KOPT-K1 (cell line): Measurements from ENCODE around the gene CCNH.

Experiments
- H3K27ac ChIP-seq: fragments of 200-600 bp; sonication (generic); 2 replicates; pipeline ENCODE4 v1.5.1; 2016; ENCODE audit warnings: antibody characterized with exemption, mild to moderate bottlenecking, low read depth, low read length; ENCODE audit not compliant: poor library complexity, severe bottlenecking
- H3K36me3 ChIP-seq: fragments of 200-600 bp; sonication (generic); 2 replicates; pipeline ENCODE4 v1.5.1; 2017; ENCODE audit warnings: antibody characterized with exemption, mild to moderate bottlenecking, low read length, moderate library complexity; ENCODE audit not compliant: insufficient read depth
- H3K9me3 ChIP-seq: fragments of 200-600 bp; sonication (generic); 2 replicates; pipeline ENCODE4 v1.5.1; 2017; ENCODE audit warnings: antibody characterized with exemption, low read length, mild to moderate bottlenecking; ENCODE audit not compliant: insufficient read depth, poor library complexity, severe bottlenecking

The CCNH gene

GRCh38 chr5:87392170-87392569, 20.6 kb downstream of the CCNH start:
- no peak overlapping the region for H3K27ac ChIP-seq

GRCh38 chr5:87390576-87391199, 22.0 kb downstream of the CCNH start:
- no peak overlapping the region for H3K27ac ChIP-seq
- no peaks in the 10 kb centered on the region for H3K9me3 ChIP-seq
- H3K36me3 ChIP-seq = peaks cover 100% of the 10 kb centered on the region

More at GRCh38 chr5:87392170-87392569, 20.6 kb downstream of the CCNH start:
- no peaks in the 10 kb centered on the region for H3K9me3 ChIP-seq
- H3K36me3 ChIP-seq = peaks cover 99% of the 10 kb centered on the region

- Histone ChIP-seq H3K36me3 (peaks cover 100% of the 10 kb centered on the region), H3K9me3 (no peaks in the 10 kb centered on the region), H3K27ac (no peak overlapping the region)
Observed at GRCh38 chr5:87390075-87390474, 22.7 kb downstream of the CCNH start.

GRCh38 chr5:87389296-87390034, 23.3 kb downstream of the CCNH start:
- Histone ChIP-seq H3K36me3 (peaks cover 100% of the 10 kb centered on the region), H3K27ac (no peak overlapping the region), H3K9me3 (no peaks in the 10 kb centered on the region)

DNA sequence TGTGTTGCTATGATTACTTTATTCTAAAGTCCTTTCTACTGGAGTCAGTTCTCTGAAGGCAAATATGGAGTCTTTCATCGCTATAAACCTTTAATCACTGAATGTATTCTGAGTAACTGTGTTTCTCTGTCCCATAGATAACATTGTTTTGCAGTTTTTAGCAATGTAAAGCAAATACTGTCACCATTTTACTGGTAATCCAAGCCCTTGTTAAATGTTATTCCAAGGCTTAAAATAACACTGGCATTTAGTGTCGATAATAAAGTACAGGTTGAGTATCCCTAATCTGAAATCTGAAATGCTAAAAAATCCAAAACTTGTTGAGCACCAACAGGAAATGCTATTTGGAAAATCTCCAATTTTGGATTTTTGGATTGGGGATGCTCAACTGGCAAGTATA, 24.6 kb downstream of the CCNH start:
- Histone ChIP-seq H3K36me3 (peaks cover 100% of the 10 kb centered on the region), H3K9me3 (no peaks in the 10 kb centered on the region)

GRCh38 chr5:87385802-87386201, 26.9 kb downstream of the CCNH start:
- H3K9me3 ChIP-seq = no peaks in the 10 kb centered on the region
- H3K27ac ChIP-seq = no peak overlapping the region
- H3K36me3 ChIP-seq = peaks cover 99% of the 10 kb centered on the region

More for the DNA sequence above, 24.6 kb downstream of the CCNH start:
- no peak overlapping the region for H3K27ac ChIP-seq

- H3K36me3 ChIP-seq = peaks cover 99% of the 10 kb centered on the region
- no peaks in the 10 kb centered on the region for H3K9me3 ChIP-seq
- H3K27ac ChIP-seq = no peak overlapping the region
Observed at GRCh38 chr5:87383216-87383615, 29.5 kb downstream of the CCNH start.

- Histone ChIP-seq H3K27ac (no peak overlapping the region), H3K36me3 (peaks cover 99% of the 10 kb centered on the region), H3K9me3 (no peaks in the 10 kb centered on the region)
Observed at GRCh38 chr5:87382224-87382623, 30.5 kb downstream of the CCNH start.

GRCh38 chr5:87372705-87373104, 40.0 kb downstream of the CCNH start:
- Histone ChIP-seq H3K27ac (no peak overlapping the region), H3K36me3 (peaks cover 76% of the 10 kb centered on the region), H3K9me3 (no peaks in the 10 kb centered on the region)

- H3K27ac ChIP-seq = no peak overlapping the region
- H3K36me3 ChIP-seq = peaks cover 78% of the 10 kb centered on the region
Observed at GRCh38 chr5:87369431-87369830, 43.3 kb downstream of the CCNH start.

DNA sequence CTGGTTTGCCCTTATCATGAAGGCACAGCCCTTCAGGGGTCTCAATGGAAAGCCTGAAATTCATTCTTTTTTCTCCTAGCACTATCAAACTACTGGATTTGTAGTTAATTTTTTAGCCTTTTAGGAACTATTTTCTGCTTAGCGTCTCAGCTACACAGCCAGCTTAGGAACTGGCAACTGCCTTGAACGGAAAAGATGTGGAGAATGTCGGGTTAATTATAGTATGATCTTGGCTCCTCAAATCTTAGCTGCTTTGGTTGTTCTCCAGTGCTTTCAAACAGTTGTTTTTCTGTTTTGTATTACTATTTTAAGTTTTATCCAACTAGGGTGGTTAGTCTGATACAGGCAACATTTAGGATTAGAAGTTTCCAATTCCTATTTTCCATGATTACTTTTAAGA, 44.1 kb downstream of the CCNH start:
- Histone ChIP-seq H3K36me3 (peaks cover 85% of the 10 kb centered on the region), H3K27ac (no peak overlapping the region), H3K9me3 (no peaks in the 10 kb centered on the region)

More at GRCh38 chr5:87369431-87369830, 43.3 kb downstream of the CCNH start:
- no peaks in the 10 kb centered on the region for H3K9me3 ChIP-seq

GRCh38 chr5:87367243-87367642, 45.5 kb downstream of the CCNH start:
- Histone ChIP-seq H3K9me3 (no peaks in the 10 kb centered on the region), H3K36me3 (peaks cover 84% of the 10 kb centered on the region), H3K27ac (no peak overlapping the region)

- no peaks in the 10 kb centered on the region for H3K9me3 ChIP-seq
- H3K27ac ChIP-seq = no peak overlapping the region
- peaks cover 55% of the 10 kb centered on the region for H3K36me3 ChIP-seq
Observed at GRCh38 chr5:87361536-87362213, 51.1 kb downstream of the CCNH start.

DNA sequence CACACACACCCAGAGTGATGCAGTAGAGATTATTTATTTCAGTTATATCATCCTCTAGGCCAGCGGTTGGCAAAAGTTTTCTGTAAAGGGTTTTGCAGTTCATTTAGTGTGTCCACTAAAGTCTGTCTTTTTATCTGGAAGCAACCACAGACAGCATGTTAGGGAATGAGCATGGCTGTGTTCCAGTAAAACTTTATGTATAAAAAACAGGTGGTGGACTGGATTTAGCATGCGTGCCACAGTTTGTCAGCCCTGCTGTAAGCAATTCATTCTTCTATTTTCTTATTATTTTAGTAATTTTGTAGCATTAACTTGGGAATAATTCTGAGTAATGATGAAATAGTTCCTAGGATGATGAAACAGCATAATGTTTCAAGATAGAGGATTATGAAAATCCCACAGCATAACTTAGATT, 51.7 kb downstream of the CCNH start:
- Histone ChIP-seq H3K27ac (no peak overlapping the region), H3K9me3 (no peaks in the 10 kb centered on the region), H3K36me3 (peaks cover 48% of the 10 kb centered on the region)

GRCh38 chr5:87360132-87360531, 52.6 kb downstream of the CCNH start:
- Histone ChIP-seq H3K27ac (no peak overlapping the region), H3K36me3 (peaks cover 46% of the 10 kb centered on the region), H3K9me3 (no peaks in the 10 kb centered on the region)
